H1 (cell line): ENCODE data around the gene INPP4A. TPM values are rescaled to one million over a fixed set of nuclear protein-coding genes. Genes with fewer than 3 reads are reported as not detected.

Experiments
- CTCF ChIA-PET: fragments of 300-600 bp; sonication (Branson Sonifier 250); formaldehyde crosslinking; loops from one replicate; lab custom pipeline; 2021; ENCODE audit not compliant: partially characterized antibody; lab: Charles Lee
- POLR2A ChIA-PET: fragments of 300-600 bp; sonication (Branson Sonifier 250); formaldehyde crosslinking; loops from one replicate; lab custom pipeline; 2021; ENCODE audit warnings: inconsistent platforms; ENCODE audit not compliant: partially characterized antibody; lab: Charles Lee
- DNase-seq, 2 experiments: peaks; one replicate each; pipeline versions ENCODE4 v3.0.0 to v3.0.0-alpha.2; 2010 to 2022; ENCODE audit warnings: low spot score in 2 of 2, low read depth in 1 of 2, mixed read lengths in 1 of 2
- FAIRE-seq: peaks from 2 replicates; lab custom pipeline; 2011; peaks lifted over from hg19 to GRCh38; lab: Jason Lieb, UNC
- H2AFZ ChIP-seq: 2 replicates; pipeline ENCODE4 v1.8.1; 2012; ENCODE audit warnings: low read length, inconsistent platforms
- H2AK5ac ChIP-seq: 2 replicates; pipeline ENCODE4 v1.6.1; 2013; ENCODE audit warnings: low read depth, low read length
- H2BK120ac ChIP-seq: replicated peaks from 2 replicates; pipeline ENCODE3; 2013; ENCODE audit warnings: low read depth, low read length, inconsistent platforms
- H2BK12ac ChIP-seq: 2 replicates; pipeline ENCODE4 v1.6.1; 2013; ENCODE audit warnings: low read depth, low read length
- H2BK15ac ChIP-seq: 2 replicates; pipeline ENCODE4 v1.6.1; 2013; ENCODE audit warnings: low read length
- H2BK20ac ChIP-seq: 2 replicates; pipeline ENCODE4 v1.6.1; 2013; ENCODE audit warnings: low read length
- H2BK5ac ChIP-seq: 2 replicates; pipeline ENCODE4 v1.6.1; 2013; ENCODE audit warnings: low read depth, low read length
- H3K14ac ChIP-seq: 2 replicates; pipeline ENCODE4 v1.6.1; 2013; ENCODE audit warnings: inconsistent platforms; ENCODE audit not compliant: insufficient read length
- H3K18ac ChIP-seq: 2 replicates; pipeline ENCODE4 v1.6.1; 2013; ENCODE audit warnings: low read length; ENCODE audit errors: extremely low read depth
- H3K23ac ChIP-seq: 2 replicates; pipeline ENCODE4 v1.6.1; 2013; ENCODE audit warnings: inconsistent platforms; ENCODE audit not compliant: insufficient read length
- H3K23me2 ChIP-seq: 2 replicates; pipeline ENCODE4 v1.6.1; 2013; ENCODE audit warnings: low read depth, low read length
- H3K27ac ChIP-seq: 2 replicates; pipeline ENCODE4 v1.6.1; 2011; ENCODE audit warnings: low read depth, low read length, inconsistent platforms
- H3K27me3 ChIP-seq, 4 experiments: replicated peaks in 1 of 4; 1 replicate in 1 of 4; 2 replicates in 3 of 4; pipeline versions ENCODE4 v1.6.1 to v1.8.1; 2011 to 2013; ENCODE audit warnings: low read length in 3 of 4, mild to moderate bottlenecking in 3 of 4, inconsistent platforms in 2 of 4, mixed read lengths in 2 of 4, moderate library complexity in 1 of 4; ENCODE audit not compliant: control insufficient read depth in 3 of 4, insufficient read depth in 3 of 4; ENCODE audit errors: extremely low read depth in 1 of 4
- H3K36me3 ChIP-seq, 4 experiments: 2 replicates each; pipeline versions ENCODE4 v1.6.1 to v1.8.1; 2011 to 2013; ENCODE audit warnings: mild to moderate bottlenecking in 4 of 4, low read length in 3 of 4, moderate library complexity in 2 of 4, control low read depth in 1 of 4, inconsistent platforms in 1 of 4; ENCODE audit not compliant: insufficient read depth in 4 of 4, control insufficient read depth in 2 of 4
- H3K4ac ChIP-seq: replicated peaks from 2 replicates; pipeline ENCODE3; 2013; ENCODE audit warnings: low read length, low read depth, mixed read lengths, inconsistent platforms; ENCODE audit not compliant: insufficient read length
- H3K4me1 ChIP-seq, 4 experiments: replicated peaks in 1 of 4; 1 replicate in 1 of 4; 2 replicates in 3 of 4; pipeline versions ENCODE4 v1.6.1 to v1.8.1; 2011 to 2013; ENCODE audit warnings: low read length in 3 of 4, inconsistent platforms in 2 of 4, mixed read lengths in 1 of 4; ENCODE audit not compliant: insufficient read depth in 4 of 4, control insufficient read depth in 3 of 4
- H3K4me2 ChIP-seq, 2 experiments: 2 replicates each; pipeline versions ENCODE4 v1.6.1 to v1.8.1; 2011 to 2013; ENCODE audit warnings: low read depth in 2 of 2, low read length in 2 of 2, control low read depth in 1 of 2, inconsistent platforms in 1 of 2, mild to moderate bottlenecking in 1 of 2; ENCODE audit not compliant: insufficient read depth in 1 of 2
- H3K4me3 ChIP-seq, 4 experiments: fragments of 200-600, 300-600 bp in 1 of 4; sonication (generic), shearing (Covaris generic), sonication (Bioruptor Twin) in 1 of 4; 2 replicates each; pipeline versions ENCODE4 v1.5.1 to v1.8.1; 2011 to 2016; ENCODE audit warnings: low read length in 4 of 4, low read depth in 3 of 4, control low read depth in 2 of 4, inconsistent platforms in 2 of 4, mild to moderate bottlenecking in 2 of 4, mixed read lengths in 1 of 4, moderate library complexity in 1 of 4; ENCODE audit not compliant: insufficient read depth in 2 of 4; ENCODE audit errors: extremely low read depth in 1 of 4
- H3K56ac ChIP-seq: replicated peaks from 2 replicates; pipeline ENCODE3; 2013; ENCODE audit warnings: low read depth, mild to moderate bottlenecking, mixed read lengths, low read length, inconsistent platforms; ENCODE audit not compliant: insufficient read length
- H3K79me1 ChIP-seq: 2 replicates; pipeline ENCODE4 v1.6.1; 2013; ENCODE audit warnings: low read depth, low read length, control low read depth
- H3K79me2 ChIP-seq, 2 experiments: 2 replicates each; pipeline versions ENCODE4 v1.6.1 to v1.8.1; 2012 to 2013; ENCODE audit warnings: low read length in 2 of 2, mild to moderate bottlenecking in 2 of 2, inconsistent platforms in 1 of 2; ENCODE audit not compliant: insufficient read depth in 2 of 2, control insufficient read depth in 1 of 2
- H3K9ac ChIP-seq, 4 experiments: replicated peaks in 1 of 4; 1 replicate in 1 of 4; 2 replicates in 3 of 4; pipeline versions ENCODE4 v1.6.1 to v1.8.1; 2011 to 2013; ENCODE audit warnings: low read depth in 3 of 4, low read length in 3 of 4, control low read depth in 2 of 4, mild to moderate bottlenecking in 2 of 4, moderate library complexity in 2 of 4, inconsistent platforms in 1 of 4; ENCODE audit errors: extremely low read depth in 1 of 4
- H3K9me3 ChIP-seq, 2 experiments: 2 replicates each; pipeline versions ENCODE4 v1.6.1 to v1.8.1; 2012 to 2013; ENCODE audit warnings: mild to moderate bottlenecking in 2 of 2, moderate library complexity in 2 of 2, control low read depth in 1 of 2, inconsistent platforms in 1 of 2, low read depth in 1 of 2, low read length in 1 of 2, mixed read lengths in 1 of 2; ENCODE audit not compliant: insufficient read depth in 2 of 2
- H4K20me1 ChIP-seq, 2 experiments: replicated peaks in 1 of 2; 2 replicates each; pipeline versions ENCODE3 to v1.8.1; 2011 to 2013; ENCODE audit warnings: inconsistent platforms in 2 of 2, low read length in 2 of 2, mild to moderate bottlenecking in 1 of 2; ENCODE audit not compliant: insufficient read depth in 2 of 2, control insufficient read depth in 1 of 2
- H4K5ac ChIP-seq: 2 replicates; pipeline ENCODE4 v1.6.1; 2013; ENCODE audit warnings: low read length, low read depth, mixed read lengths, inconsistent platforms; ENCODE audit not compliant: insufficient read length
- H4K8ac ChIP-seq: 2 replicates; pipeline ENCODE4 v1.8.0; 2013; ENCODE audit warnings: mild to moderate bottlenecking, moderate library complexity, low read length, inconsistent platforms; ENCODE audit not compliant: insufficient read depth; ENCODE audit errors: extremely low read depth
- H4K91ac ChIP-seq: replicated peaks from 2 replicates; pipeline ENCODE3; 2013; ENCODE audit warnings: low read length, mixed read lengths, inconsistent platforms; ENCODE audit not compliant: insufficient read length
- BACH1 ChIP-seq: IDR thresholded peaks from 2 replicates; pipeline ENCODE4 v1.6.1; 2012; ENCODE audit warnings: low read length, improper control_type of control experiment
- BRCA1 ChIP-seq: IDR thresholded peaks from 2 replicates; pipeline ENCODE4 v1.6.1; 2012; ENCODE audit warnings: low read depth, low read length, improper control_type of control experiment
- CBX5 ChIP-seq: fragments of 300-800, 300-1000 bp; sonication (generic); IDR thresholded peaks from 2 replicates; pipeline ENCODE4 v1.7.1; 2016; ENCODE audit warnings: antibody characterized with exemption, low read length, low read depth
- CHD1 ChIP-seq: IDR thresholded peaks from 2 replicates; pipeline ENCODE4 v1.6.1; 2012; ENCODE audit warnings: low read depth, low read length, improper control_type of control experiment
- EZH2 ChIP-seq: fragments of 200-600 bp; sonication (generic); IDR thresholded peaks from 2 replicates; pipeline ENCODE4 v1.7.1; 2012; ENCODE audit warnings: low read depth, mild to moderate bottlenecking, moderate library complexity, low read length, inconsistent platforms; ENCODE audit not compliant: severe bottlenecking
- KDM5A ChIP-seq: fragments of 200-600 bp; IDR thresholded peaks from 2 replicates; pipeline ENCODE4 v1.7.1; 2012; ENCODE audit warnings: mild to moderate bottlenecking, low read length, inconsistent platforms, mixed read lengths
- RBBP5 ChIP-seq: IDR thresholded peaks from 2 replicates; pipeline ENCODE4 v1.7.1; 2012; ENCODE audit warnings: low read depth, mild to moderate bottlenecking, inconsistent platforms, low read length, moderate library complexity, borderline replicate concordance
- RXRA ChIP-seq: IDR thresholded peaks from 2 replicates; pipeline ENCODE4 v1.6.1; 2011; ENCODE audit warnings: low read depth, mild to moderate bottlenecking, low read length, moderate library complexity; ENCODE audit not compliant: insufficient read depth
- TAF1 ChIP-seq: IDR thresholded peaks from 2 replicates; pipeline ENCODE4 v1.6.1; 2011; ENCODE audit warnings: mild to moderate bottlenecking, low read depth, low read length
- TBP ChIP-seq: IDR thresholded peaks from 2 replicates; pipeline ENCODE4 v1.6.1; 2011; ENCODE audit warnings: low read depth, low read length, improper control_type of control experiment
- TCF12 ChIP-seq: IDR thresholded peaks from 2 replicates; pipeline ENCODE4 v1.6.1; 2011; ENCODE audit warnings: low read depth, mild to moderate bottlenecking, low read length
- WGBS, 2 experiments: shearing (Covaris generic) in 1 of 2; methylation state at CpG; one replicate each; pipeline versions ENCODE4 v1.1.6 to v1.1.7; 2013 to 2015; ENCODE audit warnings: low lambda C conversion rate in 2 of 2, mixed read lengths in 2 of 2, inconsistent platforms in 1 of 2, low coverage in 1 of 2, missing lambda C conversion rate in 1 of 2; ENCODE audit not compliant: insufficient replicate concordance in 2 of 2, insufficient coverage in 1 of 2, insufficient read length in 1 of 2; ENCODE audit errors: extremely low coverage in 1 of 2, missing lambda C conversion rate in 1 of 2; 5-methylcytosine and 5-hydroxymethylcytosine counted together
- polyA plus RNA-seq, 7 experiments: library from polyadenylated mRNA; depleted of rRNA in 3 of 7; stranded (reverse) in 5 of 7; unstranded in 2 of 7; fragments of >200 nt in 5 of 7; fragments of 200-250 nt in 2 of 7; gene quantifications; 1 replicate in 5 of 7; 2 replicates in 1 of 7; 4 replicates in 1 of 7; pipeline versions ENCODE4 v1.2.1 to v1.2.3, GENCODE V29; 2011 to 2013; ENCODE audit warnings: missing spikeins in 2 of 7, mixed read lengths in 2 of 7
- total RNA-seq: library from RNA; stranded (reverse); fragmentation: NEBNext Ultra II Directional; extraction: Animal tissue kit (Norgen Biotek cat#: 25700); gene quantifications from 2 replicates; pipeline ENCODE4 v1.2.1, GENCODE V29; 2021

INPP4A gene
- total and polyA plus RNA-seq, 2 of the 8 experiments (the other 6 are each of a cell fraction or from before 2014, with no cell fraction given): 25.6 to 34.3 TPM

DNA sequence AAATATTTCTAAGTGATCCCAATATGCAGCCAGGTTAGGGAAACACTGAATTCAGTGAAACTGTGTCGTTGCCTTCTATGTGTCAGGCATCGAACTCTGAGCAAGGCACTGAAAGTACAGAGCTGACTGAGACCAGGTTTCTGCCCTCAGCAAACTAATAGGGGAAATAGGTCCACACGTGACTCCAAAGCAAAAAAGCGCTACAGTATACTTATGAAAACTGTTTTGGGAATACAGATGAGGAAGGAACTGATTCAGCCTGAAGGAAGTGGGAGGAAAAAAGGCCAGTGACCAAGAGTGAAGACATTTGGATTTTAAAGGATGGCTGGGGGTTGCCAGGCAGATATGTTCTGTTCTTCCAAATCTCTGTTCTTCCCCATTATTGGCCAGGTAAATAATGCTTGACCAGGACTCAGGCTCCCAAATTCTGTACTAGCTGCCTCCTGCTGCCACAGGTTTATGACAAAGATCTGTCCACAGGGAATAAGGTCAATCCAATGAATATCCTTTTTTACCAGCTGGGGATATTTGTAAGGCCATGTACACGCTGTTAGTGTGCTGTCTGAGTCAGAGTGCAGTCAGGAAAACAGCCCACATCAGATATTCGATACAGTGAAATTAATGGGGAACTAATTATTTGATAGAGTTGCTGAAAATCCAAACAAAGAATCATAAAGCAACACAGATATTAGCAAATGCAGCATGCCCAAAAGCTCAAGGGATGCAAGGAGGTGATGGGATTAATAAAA lies 24.5 kb upstream of the INPP4A start:
- Histone ChIP-seq H2BK12ac (no peak overlapping the region), H3K4me1 (no peaks in the 10 kb centered on the region), H3K56ac (no peak overlapping the region), H2BK120ac (no peak overlapping the region), H4K5ac (no peak overlapping the region), H2BK5ac (no peak overlapping the region), H3K4me3 (no peak overlapping the region; a peak in 1 of 8 replicates), H3K36me3 (no peaks in the 10 kb centered on the region), H3K27me3 (no peaks in the 10 kb centered on the region), H4K91ac (no peak overlapping the region), H3K79me1 (no peaks in the 10 kb centered on the region), H3K18ac (no peak overlapping the region), H3K9me3 (peaks cover 11 to 14% of the 10 kb centered on the region in 2 experiments), H3K27ac (no peak overlapping the region), H4K8ac (no peak overlapping the region), H3K4ac (no peak overlapping the region), H2AK5ac (no peak overlapping the region), H3K23me2 (no peaks in the 10 kb centered on the region), H4K20me1 (no peaks in the 10 kb centered on the region), H3K14ac (no peak overlapping the region), H3K23ac (no peak overlapping the region), H2BK20ac (no peak overlapping the region), H2BK15ac (no peak overlapping the region), H3K9ac (no peak overlapping the region), H3K79me2 (no peaks in the 10 kb centered on the region), H3K4me2 (no peak overlapping the region), H2AFZ (no peak overlapping the region)
- 86% methylated on average over 6 of the region's 6 CpGs; no CpG with 5 or more reads in 1 of the 2 experiments for WGBS, 2 experiments
- no peak for TF ChIP-seq RBBP5
- TF ChIP-seq TAF1: no peak
- no peak for TF ChIP-seq EZH2
- no peak for TF ChIP-seq TBP
- TF ChIP-seq RXRA: no peak
- no peak for TF ChIP-seq CHD1
- no peak for TF ChIP-seq KDM5A
- TF ChIP-seq CBX5: no peak
- no peak for TF ChIP-seq BRCA1
- TF ChIP-seq BACH1: no peak
- TF ChIP-seq TCF12: no peak
- DNase-seq (no peak), FAIRE-seq (no peak)
- ChIA-PET CTCF (interaction anchor here (1.7 kb wide), 1 partner anchor 13 kb away, joined by 4 read pairs; no protein-coding TSS in a partner anchor), POLR2A (no interaction called here)
